ENCODE results near the gene NCBP2L.

- no peak for TF ChIP-seq CTCF (IDR thresholded peaks at IDR 0.05)
- no peak for TF ChIP-seq POLR2AphosphoS5 (IDR thresholded peaks at IDR 0.05)
- no peak for TF ChIP-seq POLR2A (IDR thresholded peaks at IDR 0.05; ENCODE audit: low read depth)
Observed at GRCh38 chrX:107805179-107805578, 27.6 kb downstream of the NCBP2L start.

Data from esophagus muscularis mucosa (tissue), 3 donors.